Measurements from ENCODE around the gene DNAAF9.
"Not testable (repeated sequence)": the region's sequence is repeated elsewhere in the genome, so short reads cannot be mapped to it uniquely, and the experiment has no call there.

The DNAAF9 gene

GRCh38 chr20:3434232-3434631 is 26.8 kb upstream of the DNAAF9 start:
- DNase-seq (ENCODE audit: insufficient read length, low spot score), result no peak
- TF ChIP-seq TAF1 (IDR thresholded peaks at IDR 0.05; ENCODE audit: low read depth, low read length) (no peak), SPI1 (IDR thresholded peaks at IDR 0.05; ENCODE audit: low read depth, low read length) (peak; percentile 82)
- no peak for FAIRE-seq

GRCh38 chr20:3433744-3434143 is 26.3 kb upstream of the DNAAF9 start:
- DNase-seq (ENCODE audit: insufficient read length, low spot score) (no peak), FAIRE-seq (no peak)

GRCh38 chr20:3432844-3433243 is 25.4 kb upstream of the DNAAF9 start:
- FAIRE-seq (no peak), DNase-seq (ENCODE audit: insufficient read length, low spot score) (no peak)
- TF ChIP-seq PAX5 (IDR thresholded peaks at IDR 0.05; ENCODE audit: insufficient read depth, low read length, severe bottlenecking) (no peak), POU2F2 (IDR thresholded peaks at IDR 0.05; ENCODE audit: low read depth, low read length) (no peak), POLR2A (IDR thresholded peaks at IDR 0.05; ENCODE audit: low read depth, low read length) (no peak), TAF1 (IDR thresholded peaks at IDR 0.05; ENCODE audit: low read depth, low read length) (no peak), SPI1 (IDR thresholded peaks at IDR 0.05; ENCODE audit: low read depth, low read length) (no peak), POLR2AphosphoS5 (IDR thresholded peaks at IDR 0.05; ENCODE audit: low read depth, low read length) (no peak)

More at GRCh38 chr20:3433744-3434143, 26.3 kb upstream of the DNAAF9 start:
- TF ChIP-seq SPI1 (IDR thresholded peaks at IDR 0.05; ENCODE audit: low read depth, low read length) (no peak), POLR2A (IDR thresholded peaks at IDR 0.05; ENCODE audit: low read depth, low read length) (no peak)

GRCh38 chr20:3431109-3431508 is 23.6 kb upstream of the DNAAF9 start:
- DNase-seq (ENCODE audit: insufficient read length, low spot score), result no peak
- FAIRE-seq, result no peak
- TF ChIP-seq SPI1 (IDR thresholded peaks at IDR 0.05; ENCODE audit: low read depth, low read length) (no peak), TAF1 (IDR thresholded peaks at IDR 0.05; ENCODE audit: low read depth, low read length) (no peak), POU2F2 (IDR thresholded peaks at IDR 0.05; ENCODE audit: low read depth, low read length) (no peak), POLR2AphosphoS5 (IDR thresholded peaks at IDR 0.05; ENCODE audit: low read depth, low read length) (no peak), POLR2A (IDR thresholded peaks at IDR 0.05; ENCODE audit: low read depth, low read length) (no peak), PAX5 (IDR thresholded peaks at IDR 0.05; ENCODE audit: insufficient read depth, low read length, severe bottlenecking) (no peak)

GRCh38 chr20:3430376-3431069 is 23.1 kb upstream of the DNAAF9 start:
- DNase-seq (ENCODE audit: insufficient read length, low spot score) (peak; percentile 51), FAIRE-seq (peak; percentile 93)
- TF ChIP-seq POLR2AphosphoS5 (IDR thresholded peaks at IDR 0.05; ENCODE audit: low read depth, low read length) (no peak), SPI1 (IDR thresholded peaks at IDR 0.05; ENCODE audit: low read depth, low read length) (peak; percentile 44; the same call in 1 of the 2 replicates)

GRCh38 chr20:3426766-3427165 is 19.3 kb upstream of the DNAAF9 start:
- FAIRE-seq, result not testable (repeated sequence)

GRCh38 chr20:3423126-3423525 is 15.7 kb upstream of the DNAAF9 start:
- DNase-seq (ENCODE audit: insufficient read length, low spot score), result no peak
- FAIRE-seq, result no peak
- TF ChIP-seq POLR2A (IDR thresholded peaks at IDR 0.05; ENCODE audit: low read depth, low read length) (no peak), TAF1 (IDR thresholded peaks at IDR 0.05; ENCODE audit: low read depth, low read length) (no peak), PAX5 (IDR thresholded peaks at IDR 0.05; ENCODE audit: insufficient read depth, low read length, severe bottlenecking) (no peak), POLR2AphosphoS5 (IDR thresholded peaks at IDR 0.05; ENCODE audit: low read depth, low read length) (no peak), SPI1 (IDR thresholded peaks at IDR 0.05; ENCODE audit: low read depth, low read length) (no peak), POU2F2 (IDR thresholded peaks at IDR 0.05; ENCODE audit: low read depth, low read length) (no peak)

More at GRCh38 chr20:3426766-3427165, 19.3 kb upstream of the DNAAF9 start:
- not testable (repeated sequence) for DNase-seq (ENCODE audit: insufficient read length, low spot score)

GRCh38 chr20:3421985-3422384 is 14.5 kb upstream of the DNAAF9 start:
- TF ChIP-seq TAF1 (IDR thresholded peaks at IDR 0.05; ENCODE audit: low read depth, low read length) (no peak), POLR2A (IDR thresholded peaks at IDR 0.05; ENCODE audit: low read depth, low read length) (no peak), POU2F2 (IDR thresholded peaks at IDR 0.05; ENCODE audit: low read depth, low read length) (no peak), PAX5 (IDR thresholded peaks at IDR 0.05; ENCODE audit: insufficient read depth, low read length, severe bottlenecking) (no peak), POLR2AphosphoS5 (IDR thresholded peaks at IDR 0.05; ENCODE audit: low read depth, low read length) (no peak), SPI1 (IDR thresholded peaks at IDR 0.05; ENCODE audit: low read depth, low read length) (no peak)
- FAIRE-seq (no peak), DNase-seq (ENCODE audit: insufficient read length, low spot score) (no peak)

- peak; percentile 89 for FAIRE-seq
- no peak for TF ChIP-seq POLR2A (IDR thresholded peaks at IDR 0.05; ENCODE audit: low read depth, low read length)
- no peak for TF ChIP-seq POLR2AphosphoS5 (IDR thresholded peaks at IDR 0.05; ENCODE audit: low read depth, low read length)
- no peak for TF ChIP-seq SPI1 (IDR thresholded peaks at IDR 0.05; ENCODE audit: low read depth, low read length)
- peak; percentile 48; the same call in 1 of the 2 replicates for TF ChIP-seq TAF1 (IDR thresholded peaks at IDR 0.05; ENCODE audit: low read depth, low read length)
- TF ChIP-seq PAX5 (IDR thresholded peaks at IDR 0.05; ENCODE audit: insufficient read depth, low read length, severe bottlenecking), result no peak
- peak; percentile 86; the same call in 1 of the 2 replicates for TF ChIP-seq POU2F2 (IDR thresholded peaks at IDR 0.05; ENCODE audit: low read depth, low read length)
- peak; percentile 49 for DNase-seq (ENCODE audit: insufficient read length, low spot score)
Observed at GRCh38 chr20:3420211-3420707, 12.8 kb upstream of the DNAAF9 start.

- FAIRE-seq; DNase-seq (ENCODE audit: insufficient read length, low spot score): not testable (repeated sequence)
Observed at GRCh38 chr20:3418161-3418560, 10.7 kb upstream of the DNAAF9 start.

GRCh38 chr20:3414122-3414521 is 6.7 kb upstream of the DNAAF9 start:
- DNase-seq (ENCODE audit: insufficient read length, low spot score) (no peak), FAIRE-seq (no peak)
- TF ChIP-seq POLR2A (IDR thresholded peaks at IDR 0.05; ENCODE audit: low read depth, low read length) (no peak), POLR2AphosphoS5 (IDR thresholded peaks at IDR 0.05; ENCODE audit: low read depth, low read length) (no peak), TAF1 (IDR thresholded peaks at IDR 0.05; ENCODE audit: low read depth, low read length) (no peak), PAX5 (IDR thresholded peaks at IDR 0.05; ENCODE audit: insufficient read depth, low read length, severe bottlenecking) (no peak), SPI1 (IDR thresholded peaks at IDR 0.05; ENCODE audit: low read depth, low read length) (no peak), POU2F2 (IDR thresholded peaks at IDR 0.05; ENCODE audit: low read depth, low read length) (no peak)

Measured in GM12891 (cell line).